Gastrocnemius medialis (tissue), 4 donors: ENCODE measurements around the gene ZNF407.

Experiments used
- CTCF ChIP-seq, 5 experiments: fragments of 450-650 bp in 3 of 5; fragments of 200-600 bp in 2 of 5; sonication (generic) in 2 of 5; IDR thresholded peaks in 4 of 5; conservative IDR thresholded peaks in 1 of 5; 1 replicate in 4 of 5; 2 replicates in 1 of 5; pipeline ENCODE4 v1.5.1; 2016 to 2019; ENCODE audit warnings: antibody characterized with exemption in 5 of 5, mild to moderate bottlenecking in 3 of 5, moderate library complexity in 3 of 5
- POLR2A ChIP-seq, 2 donors: fragments of 450-650 bp; IDR thresholded peaks; one replicate each; pipeline ENCODE4 v1.6.1; 2017; ENCODE audit warnings: antibody characterized with exemption in 2 of 2, mild to moderate bottlenecking in 2 of 2, moderate library complexity in 2 of 2

GRCh38 chr18:74662622-74663021 lies 65.0 kb downstream of the ZNF407 start:
- TF ChIP-seq POLR2A (IDR thresholded peaks at IDR 0.05) (no peak), CTCF (IDR thresholded peaks at IDR 0.05 in 4 of 5, conservative IDR thresholded peaks at IDR 0.05 in 1 of 5) (no peak)
